Dedifferentiated amniotic fluid mesenchymal stem cell (primary cell): Measurements from ENCODE around the gene NRBF2.
"Not testable (repeated sequence)": the region's sequence is repeated elsewhere in the genome, so short reads cannot be mapped to it uniquely, and the experiment has no call there.

ENCODE experiments used
- DNase-seq: peaks from one replicate; pipeline ENCODE4 v3.0.0-alpha.2; 2016; ENCODE audit errors: extremely low spot score

NRBF2 gene

DNA sequence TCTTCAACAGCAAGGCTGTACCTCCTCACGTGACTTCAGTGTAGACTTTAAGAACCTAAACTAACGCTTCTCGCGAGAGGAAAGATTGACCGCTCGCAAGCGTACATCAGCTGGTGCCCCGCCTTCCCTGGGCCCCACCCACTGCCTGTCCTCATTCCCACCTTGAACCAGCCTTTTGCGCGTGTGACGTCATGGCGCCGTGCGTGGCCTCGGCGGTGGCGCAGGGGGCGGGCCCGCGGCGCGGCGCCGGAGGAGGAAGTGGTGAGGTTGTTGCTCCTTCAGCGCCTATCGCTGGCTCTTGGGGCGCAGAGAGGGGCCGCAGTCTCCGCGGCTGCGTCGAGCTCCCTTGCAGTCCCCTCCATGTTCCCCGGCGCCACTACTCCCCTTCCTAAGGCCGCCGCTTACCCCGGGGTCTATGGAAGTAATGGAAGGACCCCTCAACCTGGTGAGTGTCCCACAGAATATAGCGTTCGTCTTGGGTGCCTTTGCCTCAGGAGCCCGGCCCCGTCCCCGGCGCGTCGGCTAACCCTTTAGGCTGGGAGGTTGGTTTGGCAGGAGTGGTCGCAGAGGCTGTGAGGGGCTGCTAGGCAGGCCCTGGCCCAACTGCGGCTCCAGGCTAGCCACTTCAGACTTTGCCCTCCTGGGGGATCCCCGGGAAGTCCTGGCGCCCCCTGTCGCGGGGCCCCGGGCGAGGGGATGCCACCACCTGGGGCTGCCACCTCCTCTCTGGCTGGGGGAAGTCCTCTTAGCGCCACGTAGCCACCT lies at the start of gene NRBF2:
Gene NRBF2, plus strand, starts transcription at position 273 of the 765 bp plus-strand sequence. Its CDS starts 143 bp downstream, at position 416.
- DNase-seq: peak; percentile 98

DNA sequence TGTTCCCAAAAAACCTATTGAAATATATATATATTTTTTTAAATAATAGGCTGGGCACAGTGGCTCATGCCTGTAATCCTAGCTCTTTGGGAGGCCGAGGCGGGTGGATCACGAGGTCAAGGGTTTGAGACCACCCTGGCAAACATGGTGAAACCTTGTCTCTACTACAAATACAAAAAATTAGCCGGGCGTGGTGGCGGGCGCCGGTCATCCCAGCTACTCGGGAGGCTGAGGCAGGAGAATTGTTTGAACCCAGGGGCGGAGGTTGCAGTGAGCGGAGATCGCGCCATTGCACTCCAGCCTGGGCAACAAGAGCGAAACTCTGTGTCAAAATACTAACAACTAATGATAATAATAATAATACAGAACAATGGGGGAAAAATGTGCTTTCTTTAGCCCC lies 49.7 kb upstream of the NRBF2 start:
- DNase-seq: not testable (repeated sequence)

DNA sequence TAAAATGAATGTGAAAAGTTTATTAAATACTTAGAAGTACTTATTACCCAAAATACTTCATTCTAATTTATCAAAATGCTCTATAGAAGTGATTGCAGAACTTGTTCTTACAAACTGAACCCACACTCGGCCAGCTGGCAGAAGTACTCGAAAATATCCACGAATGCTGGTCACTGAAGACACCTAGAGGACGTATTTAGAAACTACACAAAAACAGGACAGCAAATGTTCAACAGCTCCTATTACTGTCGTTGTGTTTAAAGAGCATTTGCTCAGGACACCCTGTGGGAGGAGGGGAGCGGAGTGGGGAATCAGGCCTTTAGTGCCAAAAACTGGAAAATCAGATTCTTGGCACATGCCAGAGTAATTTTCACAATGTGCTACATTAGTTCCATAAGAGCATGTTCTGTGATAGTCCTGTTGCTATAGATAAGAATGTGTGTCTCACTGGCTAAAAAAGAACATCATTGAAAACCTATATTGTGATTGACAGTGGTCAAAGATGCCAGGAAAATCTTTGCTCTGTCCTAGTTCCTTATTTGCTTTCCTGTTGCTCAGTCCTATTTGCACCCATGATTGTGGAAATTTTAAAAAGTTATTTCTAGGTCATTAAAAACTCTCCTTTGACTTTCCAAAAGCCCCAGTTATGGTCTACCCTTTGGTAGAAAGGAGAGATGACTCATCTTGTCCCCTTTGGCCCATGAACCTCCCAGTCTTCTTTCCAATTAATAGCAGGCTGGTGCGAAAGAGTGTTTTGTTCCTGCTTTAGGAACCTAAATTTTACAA lies 49.0 kb upstream of the NRBF2 start:
- DNase-seq: peak; percentile 88

DNA sequence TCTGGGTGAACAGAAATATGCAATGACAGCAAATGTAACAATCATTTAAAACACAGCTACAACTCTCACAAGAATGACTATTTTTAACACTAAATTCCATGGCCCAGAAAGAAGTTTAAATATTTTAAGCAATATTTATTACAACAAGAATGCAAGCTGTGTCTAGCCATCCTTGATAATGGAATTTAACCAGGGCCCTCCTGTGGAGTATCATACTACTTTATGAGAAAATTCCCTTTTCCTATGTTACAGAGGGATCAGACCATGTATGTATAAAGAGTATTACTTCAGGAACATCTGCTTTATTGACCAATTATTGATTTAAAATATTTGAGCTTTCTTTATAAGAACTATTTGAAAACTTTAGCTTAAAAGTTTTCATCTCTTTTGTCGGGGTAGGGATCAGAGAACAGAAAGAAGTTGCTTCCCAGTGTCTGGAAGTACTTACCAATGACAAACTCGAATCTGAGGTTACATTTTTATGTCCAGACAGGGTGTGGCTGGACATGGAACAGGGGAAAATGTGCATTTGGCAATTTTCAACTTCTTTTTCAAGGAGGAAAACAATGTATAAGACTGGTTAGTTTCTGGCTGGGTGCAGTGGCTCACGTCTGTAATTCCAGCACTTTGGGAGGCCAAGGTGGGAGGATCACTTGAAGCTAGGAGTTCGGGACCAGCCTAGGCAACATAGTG lies 48.3 kb upstream of the NRBF2 start:
- peak; percentile 17 for DNase-seq

DNA sequence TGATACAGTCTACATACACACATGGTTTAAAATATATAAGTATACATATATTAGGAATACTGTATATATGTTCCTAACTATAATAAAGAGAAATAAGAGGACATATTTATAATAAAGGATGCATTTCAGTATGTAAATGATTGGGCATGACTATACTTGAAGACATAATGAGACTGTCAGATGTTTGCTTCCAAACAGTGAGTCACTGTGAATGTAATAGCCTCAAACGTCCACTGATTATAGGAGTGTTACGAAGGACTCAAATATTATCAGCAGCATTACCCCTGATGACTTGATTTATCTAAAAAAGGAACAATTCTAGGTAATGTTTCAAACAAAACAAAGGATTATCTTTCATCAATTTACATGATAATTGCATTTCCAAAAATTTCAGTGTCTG lies 39.9 kb upstream of the NRBF2 start:
- no peak for DNase-seq

DNA sequence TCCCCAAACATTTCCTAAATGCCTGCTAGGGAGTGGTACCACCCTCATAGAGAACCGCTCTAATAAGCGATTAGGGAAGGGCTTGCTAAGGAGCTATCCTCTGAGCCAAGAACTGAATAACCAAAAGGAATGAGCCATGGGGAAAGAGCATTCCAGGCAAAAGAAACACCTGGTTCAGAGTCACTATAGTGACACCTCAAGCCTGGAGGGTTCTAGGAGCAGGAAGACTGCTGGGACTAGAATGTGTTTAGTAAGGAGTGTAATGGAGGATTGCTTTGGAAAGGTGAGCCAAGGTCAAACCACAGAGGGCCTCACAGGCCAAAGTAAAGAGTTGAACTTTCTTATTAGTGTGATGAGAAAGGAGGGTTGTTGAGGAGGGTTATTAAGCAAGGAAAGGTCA lies 38.7 kb upstream of the NRBF2 start:
- DNase-seq: no peak

DNA sequence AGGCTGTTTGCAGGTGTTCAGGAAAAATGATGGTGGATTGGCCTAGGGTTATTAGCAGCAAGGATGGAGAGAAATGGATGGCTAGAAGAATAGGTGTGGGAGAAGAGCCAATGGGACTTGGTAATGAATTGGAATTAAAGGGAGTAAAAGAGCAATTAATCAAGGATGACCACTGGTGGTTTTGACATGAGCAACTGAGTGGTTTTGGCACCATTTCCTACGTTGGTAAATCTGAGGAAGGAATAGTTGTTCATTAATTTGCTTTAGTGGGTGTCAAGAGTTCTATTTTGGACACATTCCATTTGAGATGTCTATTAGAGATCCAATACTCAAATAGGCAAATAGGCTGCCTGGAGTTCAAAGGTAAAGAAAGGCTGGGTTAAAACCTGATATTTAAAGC lies 38.2 kb upstream of the NRBF2 start:
- no peak for DNase-seq

DNA sequence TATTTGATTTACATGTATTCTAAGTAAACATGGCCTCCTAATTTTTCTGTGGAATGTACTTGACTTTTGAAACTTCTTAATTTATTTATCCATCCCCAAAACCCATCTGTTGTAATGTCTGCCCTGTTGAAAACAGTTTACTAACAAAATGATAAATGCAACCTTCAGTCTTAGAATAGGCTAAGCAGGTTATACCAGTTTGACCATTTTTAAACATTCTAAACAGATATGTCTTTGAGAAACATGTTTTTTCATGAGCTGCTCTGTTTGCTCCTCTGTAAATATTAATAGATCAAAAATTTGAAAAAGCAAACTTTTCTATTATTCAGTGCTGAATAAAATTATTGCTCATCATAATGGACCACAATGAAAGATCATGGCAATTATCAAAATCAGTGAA lies 33.4 kb upstream of the NRBF2 start:
- DNase-seq: no peak

DNA sequence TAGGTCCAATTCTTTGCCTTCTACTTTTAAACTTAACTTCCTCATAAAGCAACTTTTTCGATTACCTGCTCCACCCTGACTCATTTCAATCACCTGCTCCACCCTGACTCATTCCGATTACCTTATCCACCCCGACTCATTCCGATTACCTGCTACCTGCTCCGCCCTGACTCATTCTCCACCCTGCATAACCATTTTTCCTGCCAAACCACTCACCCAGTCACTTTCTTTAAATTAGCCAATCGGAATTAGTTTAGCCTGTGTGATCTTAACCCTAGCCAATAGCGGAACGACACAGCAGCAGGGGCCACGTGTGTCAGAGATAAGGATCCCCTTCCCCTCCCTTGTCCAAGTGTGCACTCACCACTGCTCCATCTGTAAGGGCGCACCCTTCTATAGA lies 32.0 kb upstream of the NRBF2 start:
- DNase-seq: not testable (repeated sequence)

DNA sequence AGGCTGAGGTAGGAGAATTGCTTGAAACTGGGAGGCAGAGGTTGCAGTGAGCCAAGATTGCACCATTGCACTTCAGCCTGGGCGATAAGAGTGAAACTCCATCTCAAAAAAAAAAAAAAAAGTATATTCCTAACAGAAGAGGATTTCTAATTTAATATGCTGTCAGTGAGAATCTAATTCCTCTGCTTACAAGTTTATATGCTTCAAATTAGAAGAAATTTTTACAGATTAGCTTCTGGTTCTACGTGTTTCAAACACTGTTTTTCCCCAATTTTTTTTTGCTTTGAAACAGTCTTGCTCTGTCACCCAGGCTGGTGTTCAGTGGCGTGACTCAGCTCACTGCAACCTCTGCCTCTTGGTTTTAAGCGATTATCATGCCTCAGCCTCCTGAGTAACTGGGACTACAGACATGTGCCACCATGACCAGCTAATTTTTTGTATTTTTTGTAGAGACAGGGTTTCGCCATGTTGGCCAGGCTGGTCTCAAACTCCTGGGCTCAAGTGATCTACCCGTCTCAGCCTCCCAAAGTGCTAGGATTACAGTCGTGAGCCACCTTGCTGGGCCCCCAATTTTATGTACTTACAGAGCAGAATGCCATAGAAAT lies 30.7 kb upstream of the NRBF2 start:
- DNase-seq: not testable (repeated sequence)

DNA sequence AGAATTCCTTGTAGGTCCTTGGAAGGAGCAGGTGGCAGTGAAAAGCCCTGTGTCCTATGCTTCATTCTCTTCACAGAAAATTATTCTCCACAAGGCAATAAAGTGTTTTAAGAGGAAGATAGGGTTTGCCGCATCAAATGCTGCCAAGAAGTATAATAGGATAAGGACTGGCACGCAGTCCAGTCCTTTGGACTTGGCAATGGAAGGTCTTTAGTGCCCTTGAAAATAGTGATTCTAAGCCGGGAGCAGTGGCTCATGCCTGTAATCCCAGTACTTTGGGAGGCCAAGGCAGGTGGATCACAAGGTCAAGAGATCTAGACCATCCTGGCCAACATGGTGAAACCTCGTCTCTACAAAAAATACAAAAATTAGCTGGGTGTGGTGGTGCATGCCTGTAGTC lies 29.9 kb upstream of the NRBF2 start:
- not testable (repeated sequence) for DNase-seq

DNA sequence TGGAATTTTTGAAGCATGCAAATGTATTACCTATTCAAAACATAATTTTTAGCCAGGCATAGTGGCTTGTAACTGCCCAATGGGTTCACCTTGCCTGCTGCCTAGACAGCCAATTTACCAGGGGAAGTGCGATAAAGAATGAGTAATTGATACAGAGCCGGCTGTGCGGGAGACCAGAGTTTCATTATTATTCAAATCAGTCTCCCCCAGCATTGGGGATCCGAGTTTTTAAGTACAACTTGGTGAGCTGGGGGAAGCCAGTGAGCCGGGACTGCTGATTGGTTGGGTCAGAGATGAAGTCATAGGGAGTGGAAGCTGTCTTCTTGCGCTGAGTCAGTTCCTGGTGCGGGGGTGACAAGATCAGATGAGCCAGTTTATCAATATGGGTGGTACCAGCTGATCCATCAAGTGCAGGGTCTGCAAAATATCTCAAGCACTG lies 29.1 kb upstream of the NRBF2 start:
- DNase-seq: no peak

DNA sequence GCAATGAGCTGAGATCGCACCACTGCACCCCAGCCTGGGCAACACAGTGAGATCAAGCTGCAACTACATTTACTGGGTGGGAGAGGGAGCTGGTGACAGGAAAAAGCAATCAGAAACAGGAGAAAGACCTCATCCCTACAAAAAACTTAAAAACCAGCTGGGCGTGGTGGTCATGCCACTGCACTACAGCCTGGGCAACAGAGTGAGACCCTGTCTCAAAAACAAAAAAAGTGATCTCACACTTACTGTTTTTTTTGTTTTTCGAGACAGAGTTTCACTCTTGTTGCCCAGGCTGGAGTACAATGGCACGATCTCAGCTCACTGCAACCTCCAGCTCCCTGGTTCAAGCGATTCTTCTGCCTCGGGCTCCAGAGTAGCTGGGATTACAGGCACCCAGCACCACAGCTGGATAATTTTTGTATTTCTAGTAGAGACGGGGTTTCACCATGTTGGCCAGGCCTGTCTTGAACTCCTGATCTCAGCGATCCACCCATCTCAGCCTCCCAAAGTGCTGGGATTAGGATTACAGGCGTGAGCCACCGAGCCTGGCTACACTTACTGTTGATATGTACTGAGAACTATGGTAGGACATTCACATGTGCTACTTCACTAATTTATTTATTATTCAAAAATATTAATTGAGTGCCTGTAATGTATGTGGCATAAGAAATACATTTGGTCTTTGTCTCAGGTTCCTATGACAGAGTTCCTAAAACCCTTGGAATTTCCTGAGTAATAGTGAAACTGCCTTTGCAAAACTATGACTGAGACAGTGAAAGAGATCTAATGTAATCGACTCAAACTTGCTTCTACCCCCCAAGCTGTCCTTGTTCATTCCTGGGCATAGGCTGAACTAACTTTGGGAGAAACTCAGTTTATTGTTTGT lies 27.7 kb upstream of the NRBF2 start:
- DNase-seq: peak; percentile 62

DNA sequence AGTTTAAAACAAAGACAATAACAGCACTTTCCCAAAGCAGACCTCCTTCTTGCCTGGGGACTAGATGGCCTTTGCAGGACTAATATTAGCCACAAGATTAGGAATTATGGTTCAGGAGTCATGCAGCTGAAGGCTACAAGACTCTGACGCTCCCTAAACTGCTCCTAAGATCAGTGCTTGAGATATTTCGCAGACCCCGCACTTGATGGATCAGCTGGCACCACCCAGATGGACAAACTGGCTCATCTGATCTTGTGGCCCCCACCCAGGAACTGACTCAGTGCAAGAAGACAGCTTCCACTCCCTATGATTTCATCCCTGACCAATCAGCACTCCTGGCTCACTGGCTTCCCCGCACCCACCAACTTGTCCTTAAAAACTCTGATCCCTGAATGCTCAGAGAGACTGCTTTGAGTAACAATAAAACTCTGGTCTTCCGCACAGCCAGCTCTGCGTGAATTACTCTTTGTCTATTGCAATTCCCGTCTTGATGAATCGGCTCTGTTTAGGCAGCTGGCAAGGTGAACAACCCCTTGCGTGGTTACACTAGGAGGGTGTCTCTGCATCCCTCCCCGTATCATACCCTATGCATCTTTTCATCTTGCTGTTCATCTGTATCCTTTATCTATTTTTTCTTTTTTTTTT lies 26.9 kb upstream of the NRBF2 start:
- DNase-seq: peak; percentile 48

DNA sequence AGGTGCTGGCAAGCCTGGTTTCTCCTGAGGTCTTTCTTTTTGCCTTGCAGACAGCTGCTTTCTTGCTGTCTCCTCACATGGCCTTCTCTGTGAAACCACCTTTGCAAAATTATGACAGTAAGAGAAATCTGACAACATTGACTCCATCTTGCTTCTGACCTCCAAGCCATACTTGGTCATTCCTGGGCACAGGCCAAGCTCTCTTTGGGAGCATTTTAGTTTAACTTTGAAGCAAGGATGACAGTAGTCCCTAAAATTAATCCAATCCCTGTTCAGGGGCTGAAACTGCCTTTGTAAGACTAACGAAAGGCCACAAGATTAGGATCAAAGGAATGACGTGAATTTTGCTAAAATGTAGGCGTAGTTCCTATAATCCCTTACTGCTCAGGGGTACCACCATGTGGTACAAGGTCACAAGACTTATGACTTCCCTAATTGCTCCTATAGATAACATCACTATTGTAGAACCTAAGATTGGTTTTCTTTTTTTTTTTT lies 25.1 kb upstream of the NRBF2 start:
- DNase-seq: no peak

DNA sequence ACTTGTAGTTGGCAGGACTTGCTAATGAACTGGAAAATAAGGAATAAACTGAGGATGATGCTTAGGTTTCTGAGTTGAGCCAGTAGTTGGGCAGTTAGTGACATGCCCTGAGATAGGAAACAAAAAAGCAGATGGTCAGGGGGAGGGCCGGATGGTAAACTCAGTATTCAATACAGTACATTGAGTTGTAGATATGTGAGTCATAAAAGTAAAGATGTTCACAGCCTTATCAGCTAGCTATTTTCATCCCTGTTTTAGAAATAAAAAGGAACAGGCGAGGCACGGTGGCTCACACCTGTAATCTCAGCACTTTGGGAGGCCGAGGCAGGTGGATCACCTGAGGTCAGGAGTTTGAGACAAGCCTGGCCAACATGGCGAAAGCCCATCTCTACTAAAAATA lies 22.2 kb upstream of the NRBF2 start:
- no peak for DNase-seq

DNA sequence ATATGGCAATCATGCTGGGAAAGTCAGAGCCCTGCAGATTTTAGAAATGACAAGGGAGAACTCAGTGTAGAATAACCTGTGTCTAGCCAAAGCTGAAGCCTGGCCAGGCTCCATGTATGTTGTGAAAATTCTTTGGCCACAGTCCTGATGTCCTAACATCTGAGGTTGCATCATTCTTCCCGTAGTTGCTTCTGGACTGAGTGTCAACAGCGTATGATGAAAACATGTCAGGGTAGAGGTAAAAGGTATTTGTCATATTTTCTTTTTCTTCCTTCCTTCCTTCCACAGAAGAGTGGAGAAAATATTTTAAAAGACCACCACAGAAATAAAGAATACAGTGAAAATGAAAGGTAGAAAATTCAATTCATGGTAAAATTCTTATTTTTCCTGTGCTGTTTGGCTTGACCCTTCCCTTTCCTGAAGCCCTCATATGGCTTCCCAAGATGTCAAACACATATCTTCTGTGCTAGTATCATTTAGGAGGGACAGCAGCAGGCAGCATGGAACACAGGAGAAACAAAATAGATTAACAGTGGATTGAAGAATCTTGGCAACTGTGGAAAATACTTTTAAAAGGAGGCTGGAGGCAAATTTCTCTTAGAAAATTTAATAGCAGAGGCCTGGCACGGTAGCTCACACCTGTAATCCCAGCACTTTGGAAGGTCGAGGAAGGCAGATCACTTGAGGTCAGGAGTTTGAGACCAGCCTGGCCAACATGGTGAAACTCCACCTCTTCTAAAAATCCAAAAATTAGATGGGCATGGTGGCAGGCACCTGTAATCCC lies 18.9 kb upstream of the NRBF2 start:
- peak; percentile 78 for DNase-seq

DNA sequence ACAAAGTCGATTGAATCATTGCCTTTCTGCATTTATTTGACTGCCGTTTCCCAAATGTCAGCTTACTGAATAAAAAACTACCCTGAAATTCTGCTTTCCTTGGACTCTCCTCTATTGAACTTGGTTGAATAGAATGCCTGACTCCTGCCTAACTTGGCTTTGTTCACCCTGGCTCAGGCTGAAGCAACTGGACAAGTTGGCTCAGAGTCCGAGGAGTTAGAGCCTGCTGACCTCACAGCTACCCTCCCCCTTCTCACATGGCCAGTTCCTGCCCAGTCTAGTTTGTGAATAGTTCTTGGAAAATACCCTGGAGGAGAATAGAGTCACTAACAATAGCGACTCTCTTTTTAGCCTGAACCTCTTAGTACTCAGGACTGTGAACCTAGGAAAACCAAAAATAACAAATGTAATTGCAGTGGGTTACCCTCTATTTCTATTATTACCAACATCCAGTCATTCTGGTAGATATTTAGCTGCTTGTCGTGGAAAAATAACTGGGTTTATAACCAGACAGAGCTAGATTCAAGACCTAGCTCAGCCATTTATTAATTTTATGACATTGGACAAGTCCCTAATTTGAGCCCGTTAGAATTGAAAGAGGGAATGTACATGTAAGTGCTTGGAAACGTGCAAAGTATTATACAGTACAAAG lies 17.3 kb upstream of the NRBF2 start:
- peak; percentile 42 for DNase-seq

DNA sequence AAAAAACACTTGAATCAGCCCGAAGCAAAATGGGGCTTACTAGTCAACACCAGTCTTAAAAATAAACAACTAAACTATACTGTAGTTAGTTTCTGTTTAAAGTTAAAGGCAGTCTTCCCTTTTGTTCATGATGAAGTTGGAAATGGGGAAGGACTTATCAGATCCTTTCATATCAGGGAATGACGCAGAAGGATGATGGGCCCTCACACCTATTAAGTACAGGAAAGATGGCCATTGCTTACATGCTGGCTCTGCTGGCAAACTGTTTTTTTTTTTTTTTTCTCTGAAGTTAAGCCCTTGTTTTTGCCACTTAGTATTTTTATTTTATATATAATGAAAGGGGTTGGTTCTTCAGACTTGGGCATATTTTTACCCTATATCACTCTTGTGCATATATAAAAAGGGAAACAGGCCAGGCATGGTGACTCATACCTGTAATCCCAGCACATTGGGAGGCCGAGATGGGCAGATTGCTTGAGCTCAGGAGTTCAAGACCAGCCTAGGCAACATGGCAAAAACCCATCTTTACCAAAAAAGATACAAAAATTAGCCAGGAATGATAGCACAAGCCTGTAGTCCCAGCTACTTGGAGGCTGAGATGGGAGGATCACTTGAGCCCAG lies 16.6 kb upstream of the NRBF2 start:
- DNase-seq: no peak
